Large intestine (tissue), 3 donors: ENCODE data around the gene TRIML1. TPM values are rescaled to one million over a fixed set of nuclear protein-coding genes. Genes with fewer than 3 reads are reported as not detected.

Experiments
- DNase-seq, 2 donors: peaks; one replicate each; pipeline versions ENCODE4 v3.0.0 to v3.0.0-alpha.2; 2013
- H3K27ac ChIP-seq: one replicate; pipeline ENCODE4 v1.5.1; 2013; ENCODE audit warnings: low read length
- H3K27me3 ChIP-seq: 2 replicates; pipeline ENCODE4 v1.6.1; 2013; ENCODE audit warnings: low read length; ENCODE audit not compliant: control insufficient read depth, insufficient read depth
- H3K36me3 ChIP-seq: 2 replicates; pipeline ENCODE4 v1.6.1; 2013; ENCODE audit warnings: low read length; ENCODE audit not compliant: control insufficient read depth, insufficient read depth
- H3K4me1 ChIP-seq: one replicate; pipeline ENCODE4 v1.6.1; 2013; ENCODE audit warnings: low read length; ENCODE audit not compliant: control insufficient read depth, insufficient read depth
- H3K4me3 ChIP-seq: one replicate; pipeline ENCODE4 v1.5.1; 2013; ENCODE audit warnings: low read length
- H3K9me3 ChIP-seq: one replicate; pipeline ENCODE4 v1.6.1; 2013; ENCODE audit warnings: mild to moderate bottlenecking, low read depth, low read length, moderate library complexity; ENCODE audit not compliant: control insufficient read depth
- WGBS: methylation state at CpG from one replicate; pipeline ENCODE4 v1.1.5; 2013; ENCODE audit warnings: low lambda C conversion rate; ENCODE audit not compliant: insufficient coverage; 5-methylcytosine and 5-hydroxymethylcytosine counted together
- polyA plus RNA-seq: library from polyadenylated mRNA; unstranded; fragments of 120-200 nt; gene quantifications from one replicate; pipeline ENCODE4 v1.2.1, GENCODE V29; 2013

Gene TRIML1
- polyA plus RNA-seq, 1 donor: not detected

- no peaks in the 10 kb centered on the region for H3K27me3 ChIP-seq
- H3K4me1 ChIP-seq: no peaks in the 10 kb centered on the region
- WGBS: 100% methylated on average over 3 of the region's 5 CpGs
- peaks cover 12% of the 10 kb centered on the region for H3K9me3 ChIP-seq
- no peak overlapping the region for H3K4me3 ChIP-seq
- DNase-seq: no peak
- no peak overlapping the region for H3K27ac ChIP-seq
- no peaks in the 10 kb centered on the region for H3K36me3 ChIP-seq
Measured at GRCh38 chr4:188177997-188178675, 38.9 kb downstream of the TRIML1 start.

- Histone ChIP-seq H3K4me1 (no peaks in the 10 kb centered on the region), H3K27me3 (no peaks in the 10 kb centered on the region), H3K4me3 (no peak overlapping the region), H3K36me3 (no peaks in the 10 kb centered on the region), H3K27ac (no peak overlapping the region), H3K9me3 (peaks cover 12% of the 10 kb centered on the region)
- DNase-seq: no peak
- WGBS: no CpG with 5 or more reads among the region's 28 CpGs
Measured at GRCh38 chr4:188178806-188179205, 39.6 kb downstream of the TRIML1 start.

- Histone ChIP-seq H3K27ac (no peak overlapping the region), H3K36me3 (no peaks in the 10 kb centered on the region), H3K27me3 (no peaks in the 10 kb centered on the region), H3K4me1 (no peaks in the 10 kb centered on the region), H3K4me3 (no peak overlapping the region), H3K9me3 (no peaks in the 10 kb centered on the region)
- no CpG with 5 or more reads among the region's 2 CpGs for WGBS
- DNase-seq: no peak
Measured at GRCh38 chr4:188187106-188187505, 47.9 kb downstream of the TRIML1 start.

- 100% methylated on average over 1 of the region's 3 CpGs for WGBS
- DNase-seq: no peak
- Histone ChIP-seq H3K36me3 (no peaks in the 10 kb centered on the region), H3K4me1 (no peaks in the 10 kb centered on the region), H3K27me3 (no peaks in the 10 kb centered on the region), H3K4me3 (no peak overlapping the region), H3K27ac (no peak overlapping the region), H3K9me3 (no peaks in the 10 kb centered on the region)
Measured at GRCh38 chr4:188190461-188190860, 51.2 kb downstream of the TRIML1 start.

- H3K9me3 ChIP-seq: peaks cover 4% of the 10 kb centered on the region
Measured at GRCh38 chr4:188194421-188194820, 55.2 kb downstream of the TRIML1 start.

GRCh38 chr4:188195389-188195985, 56.2 kb downstream of the TRIML1 start:
- Histone ChIP-seq H3K27me3 (no peaks in the 10 kb centered on the region), H3K4me3 (no peak overlapping the region), H3K27ac (no peak overlapping the region), H3K36me3 (no peaks in the 10 kb centered on the region), H3K4me1 (no peaks in the 10 kb centered on the region), H3K9me3 (peaks cover 4% of the 10 kb centered on the region)
- WGBS: no CpG with 5 or more reads among the region's 8 CpGs
- no peak for DNase-seq

More at GRCh38 chr4:188194421-188194820, 55.2 kb downstream of the TRIML1 start:
- no peaks in the 10 kb centered on the region for H3K27me3 ChIP-seq
- no peak for DNase-seq
- no peaks in the 10 kb centered on the region for H3K36me3 ChIP-seq
- H3K4me1 ChIP-seq: no peaks in the 10 kb centered on the region
- H3K27ac ChIP-seq: no peak overlapping the region
- no CpG with 5 or more reads among the region's 5 CpGs for WGBS
- H3K4me3 ChIP-seq: no peak overlapping the region

GRCh38 chr4:188196134-188196735, 57.0 kb downstream of the TRIML1 start:
- no peak for DNase-seq
- H3K36me3 ChIP-seq: no peaks in the 10 kb centered on the region
- WGBS: 20% methylated on average over 1 of the region's 13 CpGs

More at GRCh38 chr4:188196134-188196735, 57.0 kb downstream of the TRIML1 start:
- no peak overlapping the region for H3K4me3 ChIP-seq
- no peaks in the 10 kb centered on the region for H3K4me1 ChIP-seq
- H3K27me3 ChIP-seq: no peaks in the 10 kb centered on the region
- H3K9me3 ChIP-seq: peaks cover 4% of the 10 kb centered on the region
- H3K27ac ChIP-seq: no peak overlapping the region

Other genes with a start within 250 kb of the TRIML1 start
- gene ZFP42, start 143.7 kb upstream of the TRIML1 start, polyA plus RNA-seq: 0.34 TPM
- gene TRIML2, start 29.8 kb upstream of the TRIML1 start, polyA plus RNA-seq: not detected